GM08714 (cell line): ENCODE measurements around the gene HSCB.
"Not testable (repeated sequence)": the region's sequence is repeated elsewhere in the genome, so short reads cannot be mapped to it uniquely, and the experiment has no call there.

Experiments used
- H3K4me3 ChIP-seq: fragments of 200-500 bp; sonication (Bioruptor generic); 2 replicates; pipeline ENCODE4 v1.5.1; 2014; ENCODE audit warnings: mild to moderate bottlenecking, low read length, inconsistent platforms
- ZNF274 ChIP-seq: IDR thresholded peaks from 2 replicates; pipeline ENCODE4 v1.6.1; 2012; ENCODE audit warnings: mild to moderate bottlenecking, low read depth, low read length

The HSCB gene

DNA sequence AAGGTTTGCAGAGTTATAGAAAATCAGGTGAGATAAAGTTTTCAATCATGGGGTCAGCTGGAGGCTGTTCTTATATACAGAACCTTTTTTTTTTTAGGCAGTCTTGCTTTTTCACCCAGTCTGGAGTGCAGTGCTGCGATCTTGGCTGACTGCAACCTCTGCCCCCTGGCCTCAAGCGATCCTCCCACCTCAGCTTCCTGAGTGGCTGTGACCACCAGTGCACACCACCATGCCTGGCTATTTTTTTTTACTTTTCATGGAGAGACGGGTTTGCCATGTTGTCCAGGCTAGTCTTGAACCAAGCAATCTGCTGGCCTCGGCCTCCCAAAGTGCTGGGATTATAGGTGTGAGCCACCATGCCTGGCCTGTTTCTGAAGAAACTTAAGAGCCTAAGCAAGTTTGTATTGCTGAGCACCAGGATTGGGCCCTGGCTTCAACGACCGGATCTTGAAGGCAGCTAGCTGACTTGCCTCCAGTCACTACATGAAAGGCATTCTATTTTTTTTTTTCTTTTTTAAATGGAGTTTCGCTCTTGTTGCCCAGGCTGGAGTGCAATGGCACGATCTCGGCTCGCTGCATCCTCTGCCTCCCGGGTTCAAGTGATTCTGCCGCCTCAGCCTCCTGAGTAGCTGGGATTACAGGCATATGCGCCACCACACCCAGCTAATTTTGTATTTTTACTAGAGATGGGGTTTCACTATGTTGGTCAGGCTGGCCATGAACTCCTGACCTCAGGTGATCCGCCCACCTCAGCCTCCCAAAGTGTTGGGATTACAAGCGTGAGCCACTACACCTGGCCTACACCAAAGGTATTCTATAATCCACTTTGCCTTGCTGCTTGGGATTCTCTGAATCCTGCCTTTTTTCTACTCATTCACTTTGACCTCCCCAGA lies 50.9 kb downstream of the HSCB start:
- no peak for TF ChIP-seq ZNF274

DNA sequence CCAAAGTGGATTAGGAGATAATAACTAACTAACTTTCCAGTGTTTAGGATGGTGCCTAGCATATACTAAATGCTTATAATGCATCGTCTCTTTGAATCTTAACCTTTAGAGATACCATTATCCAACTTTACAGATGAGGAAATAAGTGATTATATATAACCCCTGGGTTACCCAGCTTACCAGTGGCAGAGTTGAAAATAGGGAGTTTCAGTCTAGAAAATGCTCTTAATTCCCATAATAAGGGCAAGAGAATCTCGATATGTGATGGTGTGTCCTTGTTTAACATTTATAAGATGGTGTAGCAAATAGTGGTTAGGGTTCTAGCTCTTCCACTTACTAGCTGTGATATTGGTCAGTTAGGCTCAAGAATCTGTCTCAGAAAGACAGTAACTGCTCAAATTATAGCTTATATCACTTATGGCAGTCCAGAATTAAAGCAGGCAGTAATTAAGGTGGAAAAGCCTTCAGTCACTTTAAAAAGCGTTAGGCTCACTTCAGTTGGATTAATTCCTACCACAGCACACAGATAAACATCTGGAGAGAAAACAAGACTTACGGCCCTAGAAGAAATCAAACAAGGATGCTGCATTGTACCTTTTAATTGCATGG lies 52.2 kb downstream of the HSCB start:
- TF ChIP-seq ZNF274: no peak
- no peak overlapping the region for H3K4me3 ChIP-seq

More for the DNA sequence above, 50.9 kb downstream of the HSCB start:
- H3K4me3 ChIP-seq: no peak overlapping the region; the same call in 1 of the 2 replicates

DNA sequence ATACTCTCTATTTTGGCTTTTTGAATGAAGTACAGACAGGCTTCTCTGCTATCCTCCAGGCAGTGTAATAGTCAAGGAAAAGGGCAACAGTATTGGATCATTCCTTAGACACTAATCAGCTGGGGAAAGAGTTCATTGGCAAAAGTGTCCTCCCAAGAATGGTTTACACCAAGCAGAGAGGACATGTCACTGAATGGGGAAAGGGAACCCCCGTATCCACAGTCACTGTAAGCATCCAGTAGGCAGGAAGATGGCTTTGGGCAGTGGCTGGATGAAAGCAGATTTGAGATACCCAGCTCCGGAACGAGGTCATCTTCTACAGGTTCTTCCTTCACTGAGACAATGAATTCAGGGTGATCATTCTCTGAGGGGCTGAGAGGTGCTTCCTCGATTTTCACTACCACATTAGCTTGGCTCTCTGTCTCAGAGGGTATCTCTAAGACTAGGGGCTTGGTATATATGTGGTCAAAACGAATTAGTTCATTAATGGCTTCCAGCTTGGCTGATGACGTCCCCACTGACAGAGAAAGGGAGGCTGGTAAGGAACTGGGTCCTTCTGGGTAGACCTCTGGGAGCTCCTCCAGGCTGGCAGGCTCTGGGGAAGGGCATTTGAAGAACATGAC lies 53.3 kb downstream of the HSCB start:
- no peak for TF ChIP-seq ZNF274
- H3K4me3 ChIP-seq: no peak overlapping the region; the same call in 1 of the 2 replicates

DNA sequence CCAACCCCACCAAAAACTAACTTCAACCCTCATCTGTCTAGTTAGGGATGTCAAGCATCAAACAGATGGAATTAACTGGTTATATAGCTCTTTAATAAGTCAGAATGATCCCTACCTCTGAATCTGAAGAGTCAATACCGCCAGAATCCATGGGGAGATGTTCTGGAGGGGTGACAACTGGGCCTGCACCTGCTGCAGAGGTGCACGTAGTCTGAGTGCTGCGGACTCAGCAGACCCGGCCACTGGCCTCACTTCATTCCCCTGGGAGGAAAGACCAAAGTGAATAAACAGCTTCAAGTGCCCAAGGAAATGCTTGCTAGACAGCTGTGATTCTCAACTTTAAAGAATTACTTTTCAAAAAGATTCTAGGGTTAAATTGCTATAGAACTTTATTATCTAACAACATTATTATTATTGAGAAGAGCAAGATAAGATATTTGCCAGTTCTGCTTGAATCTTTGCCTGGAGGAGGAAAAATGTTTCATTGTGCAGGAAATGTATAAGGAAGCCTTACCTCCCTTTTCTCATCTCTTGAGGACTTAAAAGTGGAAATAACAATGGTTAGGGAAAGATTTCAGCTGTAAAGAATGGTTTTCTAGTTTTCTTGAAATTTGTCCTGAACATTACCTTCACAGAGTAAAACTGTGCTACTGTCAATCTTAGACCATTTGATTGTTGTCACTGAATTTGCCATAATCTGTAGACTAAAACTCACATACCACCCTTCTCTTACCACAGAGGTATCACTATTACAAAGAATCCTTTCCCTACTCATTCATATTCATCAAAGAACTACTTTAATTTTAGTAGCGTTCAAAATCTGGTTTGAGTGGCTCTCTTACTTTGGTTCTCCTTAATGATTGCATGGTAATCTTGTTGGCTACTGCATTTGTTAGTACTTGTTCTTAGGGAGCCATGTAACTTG lies 54.4 kb downstream of the HSCB start:
- H3K4me3 ChIP-seq: 0 out of 2 replicates have a peak overlapping the region, but pooled peaks have one; percentile 46
- TF ChIP-seq ZNF274: no peak

DNA sequence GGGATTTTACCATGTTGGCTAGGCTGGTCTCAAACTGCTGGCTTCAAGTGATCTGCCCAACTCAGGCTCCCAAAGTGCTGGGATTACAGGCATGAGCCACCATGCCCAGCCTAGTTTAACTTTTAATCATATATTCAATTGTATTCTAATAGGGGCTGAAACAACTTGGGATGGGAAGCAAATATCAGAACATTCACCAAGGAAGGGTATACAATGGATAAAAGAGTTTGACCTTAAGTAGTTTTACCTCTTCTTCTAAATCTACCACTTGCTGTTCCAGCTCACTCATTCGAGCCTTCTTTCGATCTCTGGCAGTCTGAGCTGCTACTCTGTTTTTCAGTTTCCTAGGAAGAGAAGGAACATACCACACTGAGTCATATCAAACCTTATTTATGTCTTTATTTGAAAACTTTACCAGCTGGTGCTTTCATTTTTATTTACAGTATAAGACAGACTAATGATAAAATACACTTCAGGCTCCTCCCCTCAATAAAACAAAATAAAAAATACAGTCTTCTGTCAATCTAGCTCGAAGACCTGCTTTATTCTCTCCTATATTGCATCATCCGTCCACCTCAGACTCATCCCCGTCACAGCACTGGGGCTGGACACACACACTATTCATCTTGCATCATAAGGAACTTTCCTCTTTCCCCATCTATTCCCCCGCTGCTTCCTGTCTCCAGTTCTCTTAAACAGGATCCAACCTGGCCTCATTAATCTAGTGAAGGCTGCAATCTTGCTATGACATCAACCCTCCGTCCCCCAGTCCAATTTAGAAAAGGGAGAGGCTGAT lies 57.2 kb downstream of the HSCB start:
- no peak for TF ChIP-seq ZNF274
- H3K4me3 ChIP-seq: peak overlapping the region; percentile 98

DNA sequence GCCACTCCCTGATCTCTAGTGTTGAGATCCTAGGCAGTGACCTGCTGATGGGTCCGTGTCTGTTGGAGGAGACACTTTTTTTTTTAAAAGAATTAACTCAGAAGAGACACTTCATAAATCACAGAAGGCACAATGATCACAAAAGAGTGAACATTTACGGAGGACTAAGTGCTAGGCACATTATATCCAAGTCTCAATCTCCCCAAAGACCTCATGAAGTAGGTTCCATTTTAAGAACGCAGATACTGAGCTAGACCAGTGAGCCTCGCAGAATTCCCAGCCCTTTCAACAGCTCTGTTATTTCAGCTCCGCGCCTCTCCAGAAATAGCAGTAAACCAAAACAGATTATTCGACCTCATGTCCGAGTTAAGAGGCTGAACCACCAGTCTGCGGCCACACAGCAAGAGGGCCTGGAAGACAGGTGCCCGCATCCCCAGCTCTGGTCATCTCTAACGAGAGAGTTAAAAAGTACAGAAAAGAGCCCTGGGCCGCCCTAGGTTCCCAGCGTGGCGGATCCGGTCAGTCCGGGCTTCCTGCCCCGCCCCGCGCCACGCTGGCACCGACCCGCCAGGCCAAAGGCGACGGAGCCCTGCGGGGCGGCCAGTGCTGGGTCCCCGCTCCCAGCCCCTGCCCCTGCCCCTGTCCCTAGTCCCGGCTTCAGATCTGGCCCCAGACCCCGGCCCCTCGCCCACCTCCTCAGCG lies 57.9 kb downstream of the HSCB start:
- TF ChIP-seq ZNF274: no peak

DNA sequence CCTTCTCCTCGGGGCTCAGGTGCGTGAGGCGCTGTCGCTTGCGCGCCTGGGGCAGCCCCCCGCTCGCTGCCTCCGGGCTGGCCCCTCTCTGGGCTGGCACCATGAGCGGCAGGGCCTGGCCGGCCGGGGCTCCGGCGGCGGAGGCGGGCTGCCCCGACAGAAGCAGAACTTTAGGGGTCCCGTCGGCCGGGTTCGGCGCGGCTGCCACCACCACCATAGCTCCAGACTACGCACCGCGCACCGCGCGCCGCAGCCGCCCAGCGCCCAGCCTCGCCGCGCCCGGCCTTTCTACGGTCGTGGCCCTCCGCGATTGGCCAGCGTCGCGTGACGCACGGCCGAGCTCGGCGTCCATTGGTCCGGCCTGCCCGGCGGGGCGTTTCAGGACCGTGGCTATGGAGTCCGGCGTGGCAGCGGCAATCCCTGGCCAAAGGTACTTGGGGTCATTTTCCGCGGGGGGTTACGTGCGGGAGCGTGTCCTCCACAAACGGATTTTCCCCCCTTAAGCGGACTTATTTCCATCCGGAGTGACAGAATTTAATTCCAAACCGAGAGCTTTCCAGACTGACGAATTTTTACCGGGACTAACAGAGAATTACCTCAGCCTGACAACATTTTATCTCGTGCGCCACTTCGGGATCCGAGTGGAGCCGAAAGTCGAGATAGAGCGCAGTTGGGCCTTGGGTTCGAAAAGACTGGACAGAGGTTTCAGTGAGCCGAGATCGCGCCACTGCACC lies 58.6 kb downstream of the HSCB start, which contains the start of gene XBP1:
Gene XBP1 (minus strand): TSS at position 262 of the 734 bp plus-strand sequence.
- no peak for TF ChIP-seq ZNF274
- H3K4me3 ChIP-seq: peak within 1 kb of the TSS; percentile 98

More for the DNA sequence above, 57.9 kb downstream of the HSCB start:
- H3K4me3 ChIP-seq: peak overlapping the region; percentile 98

DNA sequence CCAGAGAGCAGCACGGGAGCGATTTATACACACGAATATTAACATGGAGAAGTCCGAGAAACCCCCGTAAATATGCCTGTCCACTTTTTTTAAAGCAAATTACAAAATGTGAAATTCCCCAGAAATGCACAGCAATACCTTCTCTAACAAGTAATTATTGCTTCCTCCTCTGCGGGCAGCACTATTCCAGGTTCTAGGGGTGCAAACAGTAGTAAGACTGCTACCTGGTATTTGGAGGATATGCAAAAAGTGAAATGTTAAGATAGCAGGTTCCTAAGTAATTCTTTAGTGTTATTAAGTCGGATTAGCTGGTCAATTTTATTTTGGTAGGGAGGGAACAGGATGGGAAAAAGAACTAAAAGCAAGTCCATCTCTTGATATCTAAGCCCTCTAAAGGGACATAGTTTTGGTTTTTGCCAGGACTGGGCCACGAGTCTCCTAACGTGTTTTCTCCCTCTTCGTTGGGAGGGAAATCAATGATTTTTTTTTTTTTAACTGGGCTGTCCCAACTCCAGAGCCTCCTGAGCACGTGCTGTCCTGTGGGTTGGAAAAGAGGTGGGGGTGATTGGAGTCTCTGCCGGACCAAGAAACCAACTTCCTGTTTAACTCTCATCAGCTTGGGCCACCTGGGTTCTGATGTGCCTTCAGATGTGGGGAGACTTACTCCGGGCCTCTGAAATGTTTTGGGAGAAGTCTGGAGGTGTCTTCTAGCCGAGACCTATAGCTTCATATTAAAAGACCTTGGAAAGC lies 60.2 kb downstream of the HSCB start:
- H3K4me3 ChIP-seq: peak overlapping the region; percentile 98; the same call in 1 of the 2 replicates
- no peak for TF ChIP-seq ZNF274

DNA sequence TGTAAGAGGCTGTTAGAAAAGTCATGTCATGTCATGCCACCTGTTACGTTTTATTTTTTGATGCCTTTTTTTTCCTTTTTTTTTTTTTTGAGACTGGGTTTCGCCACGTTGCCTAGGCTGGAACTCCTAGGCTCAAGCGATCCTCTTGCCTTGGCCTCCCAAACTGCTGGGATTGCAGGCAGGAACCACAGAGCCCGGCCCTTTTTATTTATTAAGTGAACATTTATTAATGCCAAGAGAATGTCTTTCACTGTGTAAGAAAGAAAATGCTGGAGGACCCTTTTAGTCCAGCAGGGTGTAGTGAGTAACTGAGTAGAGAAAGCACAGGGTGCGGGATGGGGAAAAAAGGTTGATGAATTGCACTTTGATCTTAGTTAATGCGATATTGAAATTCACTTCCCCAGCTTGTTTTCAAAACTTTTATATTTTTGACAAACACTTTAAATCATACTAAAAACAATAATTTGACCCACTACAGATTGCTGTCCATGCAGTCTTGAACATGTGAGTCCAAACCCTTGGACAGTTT lies 60.8 kb downstream of the HSCB start:
- peak overlapping the region; percentile 98; the same call in 1 of the 2 replicates for H3K4me3 ChIP-seq
- TF ChIP-seq ZNF274: no peak

DNA sequence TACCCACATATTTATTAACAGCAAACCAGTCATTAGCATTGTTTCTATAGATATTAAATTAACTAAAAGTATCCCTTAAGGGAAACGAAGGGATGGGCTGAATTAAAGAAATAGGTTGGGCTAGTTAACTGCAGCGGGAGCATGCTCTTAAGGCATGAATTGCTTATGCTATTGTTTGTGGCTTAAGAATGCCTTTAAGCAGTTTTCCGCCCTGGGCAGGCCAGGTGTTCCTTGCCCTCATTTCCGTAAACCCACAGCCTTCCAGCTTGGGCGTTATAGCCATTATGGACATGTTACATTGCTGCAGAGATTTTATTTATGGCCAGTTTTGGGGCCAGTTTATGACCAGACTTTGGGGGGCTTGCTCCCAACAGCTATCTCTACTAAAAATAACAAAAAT lies 63.6 kb downstream of the HSCB start:
- not testable (repeated sequence) for H3K4me3 ChIP-seq
